ENCODE data around the gene PIWIL4.

The PIWIL4 gene

DNA sequence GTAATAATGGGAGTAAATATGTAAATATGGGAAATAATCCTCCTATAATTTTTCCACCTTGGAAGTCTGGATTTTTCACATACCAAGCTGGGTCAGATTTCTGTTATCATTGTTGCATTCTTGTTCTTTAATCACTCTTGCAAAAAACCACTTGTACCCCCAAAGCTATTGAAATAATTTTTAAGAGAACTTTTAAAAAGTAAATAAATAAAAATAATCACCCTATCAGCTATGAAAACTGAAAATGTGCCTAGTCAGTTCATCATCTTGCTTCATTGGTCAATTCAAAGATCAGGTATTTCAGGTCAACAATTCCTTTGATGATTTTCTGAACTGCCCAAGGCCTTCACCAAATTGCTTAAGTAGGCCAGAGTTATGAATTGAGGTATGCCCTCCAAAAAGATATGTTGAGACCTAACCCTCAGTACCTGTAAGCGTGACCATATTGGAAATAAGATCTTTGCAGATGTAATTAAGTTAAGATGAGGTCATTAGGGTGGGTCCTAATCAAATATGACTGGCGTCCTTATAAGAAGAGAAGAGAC, 95.8 kb downstream of the PIWIL4 start:
- DNase-seq (ENCODE audit: low spot score) = no peak

DNA sequence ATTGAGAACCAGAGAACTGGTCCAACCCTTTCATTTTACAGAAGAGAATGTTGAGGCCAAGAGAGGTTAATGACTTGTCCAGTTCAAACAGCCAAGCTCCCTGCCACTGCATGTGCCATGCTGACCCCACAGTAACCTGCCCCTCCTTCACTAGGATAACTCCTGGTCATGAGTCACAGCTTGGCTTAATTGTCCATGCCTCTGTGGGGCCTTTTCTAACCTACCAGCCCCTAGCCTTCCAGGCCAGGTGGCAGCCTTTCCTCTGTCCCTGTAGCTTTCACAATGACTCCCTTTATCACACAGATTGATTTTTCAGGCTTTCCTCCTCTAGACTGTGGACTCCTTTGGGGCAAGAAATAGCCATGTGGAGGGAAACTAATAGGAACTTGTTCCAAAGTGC, 97.2 kb downstream of the PIWIL4 start:
- no peak for DNase-seq (ENCODE audit: low spot score)

DNA sequence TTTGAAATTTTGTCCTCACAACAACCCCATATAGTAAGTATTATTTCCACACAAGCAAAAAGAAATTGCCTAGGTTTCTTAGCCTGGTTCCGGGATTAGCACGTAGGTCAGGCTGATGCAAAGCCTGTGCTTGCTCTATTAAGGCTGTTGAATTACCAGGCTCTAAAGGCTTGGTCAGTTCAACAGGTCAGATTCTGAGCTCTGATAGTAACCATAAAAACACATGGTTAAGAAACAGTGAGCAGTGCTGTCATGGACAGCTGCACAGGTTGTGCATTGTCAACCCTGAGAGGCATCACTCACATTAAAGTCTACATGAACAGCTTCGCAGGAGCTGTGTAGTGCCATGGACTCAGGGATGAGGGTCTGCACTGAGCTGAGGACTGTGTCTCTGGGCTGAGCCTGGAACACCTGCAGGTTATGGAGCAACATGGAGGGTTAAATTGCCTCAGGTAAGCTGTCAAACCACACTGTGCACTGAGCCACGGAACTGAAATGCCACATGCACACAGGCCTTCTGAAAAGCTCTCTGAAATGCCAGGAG, 98.0 kb downstream of the PIWIL4 start:
- no peak for DNase-seq (ENCODE audit: low spot score)

DNA sequence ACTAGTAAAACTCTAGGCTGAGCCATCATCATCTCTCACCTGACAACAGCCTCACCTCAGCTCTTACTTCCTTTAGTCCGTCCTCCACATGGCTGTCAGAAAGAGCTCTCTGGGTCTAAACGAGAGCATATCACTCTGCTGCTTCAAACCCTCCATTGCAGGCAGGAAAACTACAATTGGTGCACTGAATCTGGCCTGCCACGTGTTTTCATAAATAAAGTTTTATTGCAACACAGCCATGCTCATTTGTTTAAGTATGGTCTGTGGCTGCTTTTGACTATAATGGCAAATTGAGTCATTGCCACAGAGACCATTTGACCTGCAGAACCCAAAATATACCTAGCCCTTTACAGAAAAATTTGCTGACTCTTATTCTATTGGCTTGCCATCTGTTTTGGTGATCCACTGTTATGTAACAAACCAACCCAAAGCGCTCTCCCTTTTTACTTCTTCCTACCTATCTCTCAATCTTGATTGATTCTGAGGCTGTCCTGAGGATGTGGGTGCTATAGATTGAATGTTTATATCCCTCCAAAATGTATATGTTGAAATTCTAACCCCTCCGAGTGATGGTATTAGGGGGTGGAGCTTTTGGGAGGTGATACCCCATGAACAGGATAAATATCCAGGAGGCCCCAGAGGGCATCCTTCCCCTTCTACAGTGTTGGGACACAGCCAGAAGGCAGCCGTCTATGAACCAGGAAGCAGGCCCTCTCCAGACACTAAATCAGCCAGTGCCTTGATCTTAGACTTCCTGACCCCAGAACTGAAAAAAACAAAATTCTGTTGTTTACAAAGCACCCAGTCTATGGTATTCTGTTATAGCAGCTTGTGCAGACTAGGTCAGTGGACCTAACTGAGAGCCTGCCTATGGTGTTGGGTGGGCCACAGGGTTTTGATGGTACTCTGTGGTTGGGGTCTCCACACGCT, 99.9 kb downstream of the PIWIL4 start:
- DNase-seq (ENCODE audit: low spot score) = no peak

DNA sequence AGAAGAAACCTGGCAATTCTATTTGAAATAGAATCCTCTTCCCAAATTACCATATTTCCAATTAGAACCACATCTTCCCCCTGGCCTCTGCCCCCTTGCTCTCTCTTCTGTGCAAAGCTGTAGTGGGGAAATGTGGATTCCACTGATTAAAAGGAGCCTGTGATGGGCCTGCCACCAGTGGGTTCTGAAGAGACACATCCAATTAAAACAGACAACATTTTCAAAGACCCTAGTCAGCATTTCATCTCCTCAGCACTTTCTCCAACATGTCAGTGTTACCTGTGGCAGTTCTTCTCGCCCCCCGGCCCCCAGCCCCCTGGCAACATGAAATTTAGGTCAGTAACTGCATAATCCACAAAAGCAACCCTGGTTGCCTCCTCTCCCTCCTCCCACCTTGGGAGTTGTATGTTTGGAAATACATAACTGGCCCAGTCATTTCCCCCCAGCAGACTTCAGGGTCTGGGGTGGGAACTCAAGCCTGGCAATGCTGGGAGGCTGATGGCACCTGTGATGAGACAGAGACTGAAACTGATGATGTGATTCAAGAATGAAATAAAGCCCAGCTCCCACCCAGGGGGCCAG, 101.1 kb downstream of the PIWIL4 start:
- no peak for DNase-seq (ENCODE audit: low spot score)

DNA sequence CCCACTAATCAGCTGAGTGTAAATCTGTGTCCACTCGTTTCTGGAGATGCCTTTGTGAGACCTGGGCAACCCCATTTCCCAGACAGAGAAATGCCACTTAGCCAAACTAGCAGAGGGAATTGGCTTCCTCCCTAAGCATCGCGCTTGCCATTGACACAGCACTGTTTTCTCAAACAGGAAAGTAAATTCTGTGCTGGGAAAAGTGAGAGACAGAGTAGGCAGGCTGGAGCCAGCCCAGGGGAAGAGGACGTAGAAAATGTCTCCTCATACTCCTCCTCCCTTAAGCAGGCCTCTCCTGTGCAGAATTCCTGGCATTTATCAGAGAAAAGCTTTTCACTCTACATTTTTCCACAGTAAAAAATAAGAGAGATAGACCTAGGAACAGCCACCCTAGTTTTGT, 101.9 kb downstream of the PIWIL4 start:
- no peak for DNase-seq (ENCODE audit: low spot score)
